ENCODE measurements around the gene TCEAL5.
"Not testable (repeated sequence)": the region's sequence is repeated elsewhere in the genome, so short reads cannot be mapped to it uniquely, and the experiment has no call there.

The TCEAL5 gene

GRCh38 chrX:103253608-103254007 is 22.9 kb downstream of the TCEAL5 start:
- Mint-ChIP-seq H3K36me3 (no peaks in the 10 kb centered on the region), H3K27ac (peak overlapping the region; percentile 93), H3K4me1 (ENCODE audit: low read depth) (peaks cover 22% of the 10 kb centered on the region), H3K27me3 (no peaks in the 10 kb centered on the region), H3K4me3 (peak overlapping the region; percentile 94), H3K9me3 (ENCODE audit: low read depth) (no peaks in the 10 kb centered on the region)

GRCh38 chrX:103250977-103251376 is 25.6 kb downstream of the TCEAL5 start:
- Mint-ChIP-seq H3K4me1 (ENCODE audit: low read depth) (peaks cover 22% of the 10 kb centered on the region), H3K27ac (no peak overlapping the region), H3K9me3 (ENCODE audit: low read depth) (no peaks in the 10 kb centered on the region), H3K36me3 (no peaks in the 10 kb centered on the region), H3K27me3 (no peaks in the 10 kb centered on the region), H3K4me3 (no peak overlapping the region)

- Mint-ChIP-seq H3K27me3 (no peaks in the 10 kb centered on the region), H3K4me3 (no peak overlapping the region), H3K4me1 (ENCODE audit: low read depth) (peaks cover 15% of the 10 kb centered on the region), H3K9me3 (ENCODE audit: low read depth) (no peaks in the 10 kb centered on the region), H3K36me3 (no peaks in the 10 kb centered on the region), H3K27ac (no peak overlapping the region)
These were observed 26.7 kb downstream of the TCEAL5 start for GRCh38 chrX:103249805-103250204.

DNA sequence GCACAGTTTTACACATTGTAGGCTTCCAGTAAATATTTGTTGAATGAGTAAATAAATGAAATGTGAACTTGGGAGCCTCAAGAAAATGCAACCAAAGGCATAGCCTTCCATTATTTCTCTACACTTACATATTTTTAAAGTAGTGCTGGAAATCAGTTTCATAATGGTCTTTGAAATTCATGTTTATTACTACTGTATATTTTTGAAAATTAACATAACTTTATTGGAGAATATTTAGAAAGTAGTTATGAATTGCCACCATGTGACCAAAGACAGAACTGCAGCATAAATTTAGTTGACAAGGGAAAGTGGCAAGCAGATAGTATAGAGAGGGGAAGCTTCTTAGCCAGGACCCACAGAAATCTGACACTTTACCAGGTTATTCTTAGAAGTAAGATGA is 28.0 kb downstream of the TCEAL5 start:
- no peaks in the 10 kb centered on the region for H3K27me3 Mint-ChIP-seq

GRCh38 chrX:103240155-103240554 is 36.4 kb downstream of the TCEAL5 start:
- Mint-ChIP-seq H3K4me1 (ENCODE audit: low read depth) (no peaks in the 10 kb centered on the region), H3K4me3 (no peak overlapping the region), H3K36me3 (no peaks in the 10 kb centered on the region), H3K27ac (no peak overlapping the region), H3K27me3 (no peaks in the 10 kb centered on the region), H3K9me3 (ENCODE audit: low read depth) (no peaks in the 10 kb centered on the region)

More for the DNA sequence above, 28.0 kb downstream of the TCEAL5 start:
- H3K4me1 Mint-ChIP-seq (ENCODE audit: low read depth): peaks cover 8% of the 10 kb centered on the region
- H3K36me3 Mint-ChIP-seq: no peaks in the 10 kb centered on the region
- no peak overlapping the region for H3K4me3 Mint-ChIP-seq
- H3K27ac Mint-ChIP-seq: no peak overlapping the region
- H3K9me3 Mint-ChIP-seq (ENCODE audit: low read depth): no peaks in the 10 kb centered on the region

DNA sequence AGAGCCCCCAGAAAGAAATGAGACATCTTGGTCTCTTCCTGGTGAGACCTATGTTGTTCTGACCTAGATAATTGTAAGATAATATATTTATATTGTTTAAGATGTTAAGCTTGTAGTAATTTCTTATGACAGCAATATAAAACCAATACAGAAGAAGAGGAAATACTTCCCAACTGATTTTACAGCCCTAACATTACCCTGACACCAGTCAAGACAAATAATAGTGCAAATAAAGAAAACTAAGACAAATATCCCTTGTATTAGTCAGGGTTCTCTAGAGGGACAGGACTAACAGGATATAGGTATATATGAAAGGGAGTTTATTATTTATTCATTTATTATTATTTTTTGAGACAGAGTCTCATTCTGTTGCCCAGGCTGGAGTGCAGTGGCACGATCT is 40.3 kb downstream of the TCEAL5 start:
- Mint-ChIP-seq H3K4me3 (no peak overlapping the region), H3K27me3 (no peaks in the 10 kb centered on the region), H3K27ac (no peak overlapping the region), H3K9me3 (ENCODE audit: low read depth) (no peaks in the 10 kb centered on the region), H3K4me1 (ENCODE audit: low read depth) (no peaks in the 10 kb centered on the region), H3K36me3 (no peaks in the 10 kb centered on the region)

DNA sequence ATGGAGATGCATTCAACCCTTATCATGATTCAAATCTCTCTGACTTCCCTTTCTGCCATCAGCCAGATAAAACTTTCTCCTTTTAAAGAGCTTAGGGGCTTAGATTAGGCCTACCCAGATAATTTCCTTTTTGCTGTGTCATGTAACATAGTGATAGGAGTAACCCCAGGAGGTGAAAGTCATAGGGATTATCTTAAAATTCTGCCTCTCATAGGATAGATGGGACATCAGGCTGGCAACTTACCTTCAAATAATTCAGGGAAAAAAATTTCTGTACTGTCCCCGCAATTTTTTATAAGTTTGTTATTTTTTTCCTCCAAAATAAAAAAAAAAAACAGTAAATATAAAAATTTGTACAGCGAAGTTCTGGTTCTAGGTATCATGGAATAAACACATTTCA is 40.9 kb downstream of the TCEAL5 start:
- H3K4me3 Mint-ChIP-seq; H3K27ac Mint-ChIP-seq; H3K4me1 Mint-ChIP-seq (ENCODE audit: low read depth); H3K9me3 Mint-ChIP-seq (ENCODE audit: low read depth); H3K27me3 Mint-ChIP-seq; H3K36me3 Mint-ChIP-seq: not testable (repeated sequence)

DNA sequence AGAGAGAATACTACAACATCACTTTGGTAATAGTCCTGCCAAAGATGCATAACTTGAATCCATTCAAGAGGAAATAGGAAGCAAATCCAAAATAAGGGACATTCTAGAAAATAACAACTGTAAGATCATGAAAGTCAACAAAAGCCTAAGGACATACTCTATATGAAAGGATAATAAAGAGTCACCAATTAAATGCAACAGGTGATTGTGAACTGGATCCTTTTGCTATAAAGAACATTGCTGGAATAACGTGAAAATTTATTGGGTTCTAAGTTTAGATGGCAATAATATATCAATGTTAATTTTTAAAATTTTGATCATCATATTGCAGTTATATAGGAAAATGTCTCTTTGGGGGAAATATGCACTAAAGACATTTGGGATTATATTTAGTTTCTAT is 41.7 kb downstream of the TCEAL5 start:
- Mint-ChIP-seq H3K4me3 (no peak overlapping the region), H3K27me3 (no peaks in the 10 kb centered on the region), H3K9me3 (ENCODE audit: low read depth) (no peaks in the 10 kb centered on the region), H3K36me3 (no peaks in the 10 kb centered on the region), H3K27ac (no peak overlapping the region), H3K4me1 (ENCODE audit: low read depth) (no peaks in the 10 kb centered on the region)

- H3K27me3 Mint-ChIP-seq: peaks cover 2% of the 10 kb centered on the region
- H3K4me1 Mint-ChIP-seq (ENCODE audit: low read depth): no peaks in the 10 kb centered on the region
- no peak overlapping the region for H3K4me3 Mint-ChIP-seq
- H3K9me3 Mint-ChIP-seq (ENCODE audit: low read depth): no peaks in the 10 kb centered on the region
- H3K27ac Mint-ChIP-seq: no peak overlapping the region
- H3K36me3 Mint-ChIP-seq: no peaks in the 10 kb centered on the region
These were observed 43.3 kb downstream of the TCEAL5 start for GRCh38 chrX:103233263-103233662.

- H3K4me1 Mint-ChIP-seq (ENCODE audit: low read depth); H3K27me3 Mint-ChIP-seq; H3K4me3 Mint-ChIP-seq; H3K36me3 Mint-ChIP-seq; H3K9me3 Mint-ChIP-seq (ENCODE audit: low read depth); H3K27ac Mint-ChIP-seq: not testable (repeated sequence)
These were observed 50.6 kb downstream of the TCEAL5 start for GRCh38 chrX:103225918-103226317.

All from activated naive CD8-positive, alpha-beta T cell (primary cell).